Effector memory CD4-positive, alpha-beta T cell (primary cell): Measurements from ENCODE around the gene BATF2.
"Not testable (repeated sequence)": the region's sequence is repeated elsewhere in the genome, so short reads cannot be mapped to it uniquely, and the experiment has no call there.

ENCODE experiments used
- DNase-seq, 3 donors: peaks; one replicate each; pipeline ENCODE4 v3.0.0-alpha.2; 2020
- H3K27ac ChIP-seq: 2 replicates; pipeline ENCODE4 v1.7.0; 2013; ENCODE audit warnings: mild to moderate bottlenecking, low read length, moderate library complexity; ENCODE audit not compliant: insufficient read depth, poor library complexity, severe bottlenecking
- H3K27me3 ChIP-seq: replicated peaks from 2 replicates; pipeline ENCODE4 v1.7.0; 2013; ENCODE audit warnings: mild to moderate bottlenecking, low read length; ENCODE audit not compliant: insufficient read depth, control insufficient read depth, poor library complexity, severe bottlenecking
- H3K36me3 ChIP-seq: 2 replicates; pipeline ENCODE4 v1.7.0; 2013; ENCODE audit warnings: mild to moderate bottlenecking, low read length, moderate library complexity; ENCODE audit not compliant: control insufficient read depth, insufficient read depth
- H3K4me1 ChIP-seq: 2 replicates; pipeline ENCODE4 v1.7.0; 2013; ENCODE audit warnings: low read length, mild to moderate bottlenecking; ENCODE audit not compliant: control insufficient read depth, insufficient read depth, poor library complexity, severe bottlenecking
- H3K4me3 ChIP-seq: 2 replicates; pipeline ENCODE4 v1.7.0; 2013; ENCODE audit warnings: low read length, low read depth, mild to moderate bottlenecking; ENCODE audit not compliant: insufficient read depth, poor library complexity, severe bottlenecking
- H3K9me3 ChIP-seq: 2 replicates; pipeline ENCODE4 v1.7.0; 2013; ENCODE audit warnings: mild to moderate bottlenecking, low read length, moderate library complexity; ENCODE audit not compliant: control insufficient read depth

Gene BATF2

GRCh38 chr11:64998141-64998540 is 1.4 kb upstream of the BATF2 start:
- no peak for DNase-seq
- Histone ChIP-seq H3K4me3 (no peak overlapping the region), H3K27ac (no peak overlapping the region), H3K27me3 (no peaks in the 10 kb centered on the region), H3K36me3 (no peaks in the 10 kb centered on the region), H3K9me3 (no peaks in the 10 kb centered on the region), H3K4me1 (peaks cover 8% of the 10 kb centered on the region)

GRCh38 chr11:64996327-64996709 is 453 bp downstream of the BATF2 start:
- Histone ChIP-seq H3K4me3 (no peak overlapping the region), H3K27ac (no peak overlapping the region), H3K36me3 (no peaks in the 10 kb centered on the region), H3K4me1 (peaks cover 8% of the 10 kb centered on the region), H3K27me3 (no peaks in the 10 kb centered on the region), H3K9me3 (no peaks in the 10 kb centered on the region)
- no peak for DNase-seq

- Histone ChIP-seq H3K4me3 (no peak overlapping the region), H3K36me3 (no peaks in the 10 kb centered on the region), H3K9me3 (no peaks in the 10 kb centered on the region), H3K27ac (no peak overlapping the region), H3K27me3 (no peaks in the 10 kb centered on the region), H3K4me1 (peaks cover 19% of the 10 kb centered on the region)
- no peak for DNase-seq
These were observed 2.5 kb downstream of the BATF2 start for GRCh38 chr11:64994318-64994717.

- H3K27ac ChIP-seq, result no peak overlapping the region
- H3K4me1 ChIP-seq, result peaks cover 13% of the 10 kb centered on the region
- no peaks in the 10 kb centered on the region for H3K9me3 ChIP-seq
- no peak for DNase-seq
- H3K27me3 ChIP-seq, result no peaks in the 10 kb centered on the region
- no peaks in the 10 kb centered on the region for H3K36me3 ChIP-seq
- H3K4me3 ChIP-seq, result no peak overlapping the region
These were observed 6.4 kb downstream of the BATF2 start for GRCh38 chr11:64990222-64990923.

- Histone ChIP-seq H3K36me3 (no peaks in the 10 kb centered on the region), H3K4me1 (peaks cover 13% of the 10 kb centered on the region), H3K27ac (no peak overlapping the region), H3K4me3 (no peak overlapping the region), H3K27me3 (no peaks in the 10 kb centered on the region), H3K9me3 (no peaks in the 10 kb centered on the region)
- no peak for DNase-seq
These were observed 7.4 kb downstream of the BATF2 start for GRCh38 chr11:64989416-64989815.

- Histone ChIP-seq H3K4me3 (no peak overlapping the region), H3K27ac (no peak overlapping the region), H3K4me1 (peaks cover 13% of the 10 kb centered on the region), H3K27me3 (no peaks in the 10 kb centered on the region), H3K9me3 (no peaks in the 10 kb centered on the region), H3K36me3 (no peaks in the 10 kb centered on the region)
- DNase-seq, result no peak
These were observed 8.5 kb downstream of the BATF2 start for GRCh38 chr11:64987998-64988854.

GRCh38 chr11:64983339-64983738 is 13.4 kb downstream of the BATF2 start:
- not testable (repeated sequence) for H3K27me3 ChIP-seq, H3K36me3 ChIP-seq, DNase-seq, H3K9me3 ChIP-seq, H3K4me3 ChIP-seq, H3K4me1 ChIP-seq, H3K27ac ChIP-seq

GRCh38 chr11:64976651-64977050 is 20.1 kb downstream of the BATF2 start:
- peaks cover 7% of the 10 kb centered on the region for H3K4me1 ChIP-seq
- H3K4me3 ChIP-seq, result no peak overlapping the region
- no peak overlapping the region for H3K27ac ChIP-seq
- no peak for DNase-seq
- no peaks in the 10 kb centered on the region for H3K36me3 ChIP-seq
- no peaks in the 10 kb centered on the region for H3K27me3 ChIP-seq
- no peaks in the 10 kb centered on the region for H3K9me3 ChIP-seq

- Histone ChIP-seq H3K9me3 (no peaks in the 10 kb centered on the region), H3K27ac (no peak overlapping the region), H3K4me3 (no peak overlapping the region), H3K4me1 (peaks cover 10% of the 10 kb centered on the region), H3K36me3 (no peaks in the 10 kb centered on the region), H3K27me3 (no peaks in the 10 kb centered on the region)
- DNase-seq, result no peak
These were observed 22.6 kb downstream of the BATF2 start for GRCh38 chr11:64974124-64974523.
